ENCODE data around the gene CNTLN. TPM values are rescaled to one million over a fixed set of nuclear protein-coding genes. Genes with fewer than 3 reads are reported as not detected.
"Not testable (repeated sequence)": the region's sequence is repeated elsewhere in the genome, so short reads cannot be mapped to it uniquely, and the experiment has no call there.

The CNTLN gene
- total RNA-seq, 1 donor from 2014 or later: 7.4 TPM

DNA sequence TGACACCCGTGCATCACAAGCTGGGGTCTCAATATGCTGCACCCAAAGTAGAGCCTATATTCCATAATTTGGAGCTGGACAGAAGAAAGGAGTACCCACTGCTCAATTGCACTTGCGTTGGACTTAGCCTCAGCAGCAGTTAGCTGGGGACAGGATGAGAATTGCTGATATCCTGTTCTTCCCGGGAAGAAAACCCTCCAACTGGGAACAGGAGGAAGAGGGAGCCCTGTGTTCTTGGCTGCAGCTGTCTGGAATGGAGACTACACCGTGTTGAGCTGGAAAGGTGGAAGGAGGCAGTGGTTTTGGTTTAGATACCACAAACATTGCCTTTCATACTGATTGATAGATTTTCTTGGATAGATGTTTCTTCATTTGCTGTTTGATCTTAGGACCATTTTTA is 24.6 kb downstream of the CNTLN start:
- no peak for TF ChIP-seq CTCF (IDR thresholded peaks at IDR 0.05)
- DNase-seq (no peak), ATAC-seq (no peak)
- no peaks in the 10 kb centered on the region for H3K36me3 ChIP-seq
- H3K9me3 ChIP-seq: no peaks in the 10 kb centered on the region
- H3K4me3 ChIP-seq: no peak overlapping the region
- intact Hi-C loops (cut with DNase I): no loop called here
- no peak overlapping the region for H3K27ac ChIP-seq
- no peaks in the 10 kb centered on the region for H3K27me3 ChIP-seq
- no peaks in the 10 kb centered on the region for H3K4me1 ChIP-seq

DNA sequence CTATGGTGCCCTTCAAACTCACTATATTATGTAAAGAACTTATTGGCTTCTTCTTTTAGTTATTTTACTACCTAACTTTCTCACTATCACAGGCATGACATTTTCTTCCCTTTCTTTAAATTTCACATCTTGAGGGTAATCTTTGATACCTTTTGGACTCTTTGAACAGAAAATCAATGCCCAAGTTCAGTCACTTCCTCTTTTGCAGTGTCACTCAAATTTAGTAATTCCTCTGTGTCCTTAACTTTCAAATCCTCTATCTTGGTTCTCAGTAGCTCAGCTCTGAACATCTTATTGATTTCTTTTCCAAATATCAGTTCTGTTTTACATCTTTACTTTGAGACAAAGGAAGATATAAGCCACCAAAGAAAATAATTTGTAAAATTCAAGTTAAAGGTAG is 25.5 kb downstream of the CNTLN start:
- no peaks in the 10 kb centered on the region for H3K36me3 ChIP-seq
- DNase-seq (no peak), ATAC-seq (no peak)
- H3K4me3 ChIP-seq: no peak overlapping the region
- TF ChIP-seq CTCF (IDR thresholded peaks at IDR 0.05): no peak
- no peaks in the 10 kb centered on the region for H3K9me3 ChIP-seq
- no peaks in the 10 kb centered on the region for H3K4me1 ChIP-seq
- intact Hi-C loops (cut with DNase I): no loop called here
- no peak overlapping the region for H3K27ac ChIP-seq
- H3K27me3 ChIP-seq: no peaks in the 10 kb centered on the region

GRCh38 chr9:17165764-17166163 is 30.9 kb downstream of the CNTLN start:
- TF ChIP-seq CTCF (IDR thresholded peaks at IDR 0.05): no peak
- intact Hi-C loops (cut with DNase I): no loop called here
- peaks cover 6% of the 10 kb centered on the region for H3K9me3 ChIP-seq

DNA sequence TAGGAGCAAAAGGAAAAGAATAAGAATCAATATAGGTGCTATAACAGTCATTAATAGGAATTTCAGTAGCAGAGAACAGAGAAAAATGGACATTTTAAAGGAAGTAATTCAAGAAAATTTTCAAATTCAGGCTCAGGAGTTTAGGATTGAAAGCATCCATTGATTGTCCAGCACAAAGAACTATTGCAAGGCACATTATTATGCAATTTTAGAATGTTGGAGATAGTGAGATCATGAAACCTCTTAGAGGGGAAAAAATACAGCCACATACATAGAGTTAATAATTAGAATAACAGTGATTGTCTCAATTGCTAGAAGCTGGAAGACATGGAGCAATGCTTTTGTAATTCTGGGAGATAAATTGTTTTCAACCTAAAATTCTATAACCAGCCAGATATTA is 31.5 kb downstream of the CNTLN start:
- no peaks in the 10 kb centered on the region for H3K4me1 ChIP-seq
- ATAC-seq (no peak), DNase-seq (no peak)
- intact Hi-C loops (cut with DNase I): no loop called here
- peaks cover 6% of the 10 kb centered on the region for H3K9me3 ChIP-seq
- H3K27ac ChIP-seq: no peak overlapping the region
- H3K27me3 ChIP-seq: no peaks in the 10 kb centered on the region
- no peak for TF ChIP-seq CTCF (IDR thresholded peaks at IDR 0.05)
- no peaks in the 10 kb centered on the region for H3K36me3 ChIP-seq
- H3K4me3 ChIP-seq: no peak overlapping the region

More at GRCh38 chr9:17165764-17166163, 30.9 kb downstream of the CNTLN start:
- Histone ChIP-seq H3K4me3 (no peak overlapping the region), H3K36me3 (no peaks in the 10 kb centered on the region), H3K4me1 (no peaks in the 10 kb centered on the region), H3K27me3 (no peaks in the 10 kb centered on the region), H3K27ac (no peak overlapping the region)
- DNase-seq: no peak
- peak; percentile 26 for ATAC-seq

DNA sequence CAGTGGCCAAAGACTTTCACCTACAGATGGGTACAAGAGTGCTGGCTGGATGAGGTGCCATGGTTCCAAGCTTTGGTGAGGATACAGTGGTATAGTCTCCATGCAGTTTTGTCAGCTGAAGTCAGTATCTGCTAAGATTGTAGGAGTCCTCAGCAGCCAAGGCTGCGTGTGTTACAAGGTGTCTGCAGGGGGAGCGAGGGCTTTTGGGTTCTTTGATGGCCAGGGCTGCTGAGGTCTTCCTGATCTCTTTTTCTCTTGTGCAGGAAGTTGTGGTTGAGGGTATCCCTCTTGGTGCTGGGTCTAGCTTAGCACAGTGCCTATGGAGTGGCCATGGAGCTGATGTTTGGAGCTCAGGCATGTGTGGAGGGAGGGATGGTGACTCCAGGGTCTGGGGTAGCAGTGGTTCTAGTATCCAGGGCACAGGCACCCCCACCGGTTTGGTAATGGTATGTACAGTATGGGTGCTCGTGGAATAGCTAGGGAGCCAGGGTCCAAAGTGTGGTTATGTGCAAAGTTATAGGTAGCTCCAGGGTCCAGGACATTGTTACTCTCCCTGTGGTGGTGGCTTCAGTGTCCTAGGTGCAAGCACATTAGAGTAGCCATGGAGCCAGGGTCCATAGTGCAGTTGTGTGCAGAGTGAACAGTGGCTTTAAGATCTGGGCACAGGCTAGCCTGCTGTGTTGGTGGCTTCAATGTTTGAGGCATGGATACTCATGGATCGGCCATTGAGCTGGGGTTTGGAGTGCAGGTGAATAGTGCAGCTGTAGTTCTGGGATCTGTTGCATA is 36.7 kb downstream of the CNTLN start:
- ATAC-seq (peak; percentile 22), DNase-seq (no peak)
- no peak for TF ChIP-seq CTCF (IDR thresholded peaks at IDR 0.05)
- Histone ChIP-seq H3K36me3 (no peaks in the 10 kb centered on the region), H3K4me1 (no peaks in the 10 kb centered on the region), H3K9me3 (peaks cover 6% of the 10 kb centered on the region), H3K27me3 (no peaks in the 10 kb centered on the region), H3K4me3 (no peak overlapping the region), H3K27ac (no peak overlapping the region)
- intact Hi-C loops (cut with DNase I): no loop called here

DNA sequence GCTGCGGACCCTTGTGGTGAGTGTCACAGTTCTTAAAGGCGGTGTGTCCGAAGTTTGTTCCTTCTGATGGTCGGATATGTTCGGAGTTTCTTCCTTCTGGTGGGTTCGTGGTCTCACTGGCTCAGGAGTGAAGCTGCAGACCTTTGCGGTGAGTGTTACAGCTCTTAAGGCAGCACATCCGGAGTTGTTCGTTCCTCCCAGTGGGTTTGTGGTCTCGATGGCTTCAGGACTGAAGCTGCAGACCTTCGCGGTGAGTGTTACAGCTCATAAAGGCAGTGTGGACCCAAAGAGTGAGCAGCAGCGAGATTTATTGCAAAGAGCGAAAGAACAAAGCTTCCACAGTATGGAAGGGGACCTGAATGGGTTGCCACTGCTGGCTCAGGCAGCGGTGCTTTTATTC is 42.7 kb downstream of the CNTLN start:
- ATAC-seq; H3K4me3 ChIP-seq; H3K4me1 ChIP-seq; H3K27me3 ChIP-seq; intact Hi-C loops (cut with DNase I); DNase-seq; H3K27ac ChIP-seq; H3K9me3 ChIP-seq; H3K36me3 ChIP-seq: not testable (repeated sequence)

Data from upper lobe of right lung (tissue), 1 donor.